Lower leg skin (tissue), 3 donors: ENCODE measurements around the gene S1PR2.

ENCODE experiments used
- CTCF ChIP-seq, 3 donors: fragments of 450-650 bp; IDR thresholded peaks; one replicate each; pipeline ENCODE4 v1.5.1; 2016; ENCODE audit warnings: antibody characterized with exemption in 3 of 3, mild to moderate bottlenecking in 3 of 3, moderate library complexity in 2 of 3
- POLR2A ChIP-seq, 2 donors: fragments of 450-650 bp; IDR thresholded peaks; one replicate each; pipeline ENCODE4 v1.6.1; 2016 to 2017; ENCODE audit warnings: antibody characterized with exemption in 2 of 2, mild to moderate bottlenecking in 1 of 2, moderate library complexity in 1 of 2

- TF ChIP-seq CTCF (IDR thresholded peaks at IDR 0.05) (no peak), POLR2A (IDR thresholded peaks at IDR 0.05) (no peak)
These were observed 47.2 kb downstream of the S1PR2 start for GRCh38 chr19:10183926-10184325.
